Measurements from ENCODE around the gene SLC7A6. TPM values are rescaled to one million over a fixed set of nuclear protein-coding genes. Genes with fewer than 3 reads are reported as not detected.

The SLC7A6 gene
- total and polyA plus RNA-seq, 2 of the 8 experiments (the other 6 are each of a cell fraction or from before 2014, with no cell fraction given): 28.0 to 37.8 TPM

GRCh38 chr16:68345958-68346635 is 81.8 kb downstream of the SLC7A6 start:
- Histone ChIP-seq H2BK20ac (ENCODE audit: low read length) (no peak overlapping the region), H3K4me1 (replicated peaks in 1 of 4; ENCODE audit: control insufficient read depth in 3 of 4, insufficient read depth in 4 of 4, low read length in 3 of 4) (no peaks in the 10 kb centered on the region), H3K9ac (replicated peaks in 1 of 4; ENCODE audit: extremely low read depth in 1 of 4, low read depth in 3 of 4, low read length in 3 of 4) (no peak overlapping the region), H3K27me3 (replicated peaks in 1 of 4; ENCODE audit: control insufficient read depth in 3 of 4, extremely low read depth in 1 of 4, insufficient read depth in 3 of 4, low read length in 3 of 4) (no peaks in the 10 kb centered on the region; a peak in 1 of 7 replicates), H3K79me2 (ENCODE audit: control insufficient read depth in 1 of 2, insufficient read depth in 2 of 2, low read length in 2 of 2) (no peaks in the 10 kb centered on the region), H2AK5ac (ENCODE audit: low read depth, low read length) (no peak overlapping the region), H4K91ac (replicated peaks; ENCODE audit: insufficient read length, low read length) (no peak overlapping the region), H2BK15ac (ENCODE audit: low read length) (no peak overlapping the region), H3K79me1 (ENCODE audit: low read depth, low read length) (peaks cover 2% of the 10 kb centered on the region; the same call in 1 of the 2 replicates), H3K27ac (ENCODE audit: low read depth, low read length) (no peak overlapping the region), H3K4me3 (ENCODE audit: extremely low read depth in 1 of 4, insufficient read depth in 2 of 4, low read depth in 3 of 4, low read length in 4 of 4) (no peak overlapping the region), H3K4ac (replicated peaks; ENCODE audit: insufficient read length, low read depth, low read length) (no peak overlapping the region), H2BK120ac (replicated peaks; ENCODE audit: low read depth, low read length) (no peak overlapping the region), H4K20me1 (replicated peaks in 1 of 2; ENCODE audit: control insufficient read depth in 1 of 2, insufficient read depth in 2 of 2, low read length in 2 of 2) (peaks cover 0 to 2% of the 10 kb centered on the region in 2 experiments), H3K23ac (ENCODE audit: insufficient read length) (no peak overlapping the region), H3K23me2 (ENCODE audit: low read depth, low read length) (no peaks in the 10 kb centered on the region; the same call in 1 of the 2 replicates), H4K5ac (ENCODE audit: insufficient read length, low read depth, low read length) (no peak overlapping the region), H3K36me3 (ENCODE audit: control insufficient read depth in 2 of 4, insufficient read depth in 4 of 4, low read length in 3 of 4) (peaks cover 4 to 36% (median 15%) of the 10 kb centered on the region in 4 experiments; a peak in 6 of 8 replicates), H3K56ac (replicated peaks; ENCODE audit: insufficient read length, low read depth, low read length) (no peak overlapping the region), H2BK12ac (ENCODE audit: low read depth, low read length) (no peak overlapping the region), H2AFZ (ENCODE audit: low read length) (no peak overlapping the region), H3K18ac (ENCODE audit: extremely low read depth, low read length) (no peak overlapping the region), H3K4me2 (ENCODE audit: insufficient read depth in 1 of 2, low read depth in 2 of 2, low read length in 2 of 2) (no peak overlapping the region), H3K14ac (ENCODE audit: insufficient read length) (no peak overlapping the region), H3K9me3 (ENCODE audit: insufficient read depth in 2 of 2, low read depth in 1 of 2, low read length in 1 of 2) (no peaks in the 10 kb centered on the region), H4K8ac (ENCODE audit: extremely low read depth, insufficient read depth, low read length) (no peak overlapping the region), H2BK5ac (ENCODE audit: low read depth, low read length) (no peak overlapping the region)
- ChIA-PET CTCF (ENCODE audit: partially characterized antibody) (interaction anchor here (1.2 to 2.2 kb wide), 3 partner anchors 10 to 35 kb away, joined by 3 to 5 read pairs (median 5); no protein-coding TSS in a partner anchor), POLR2A (ENCODE audit: partially characterized antibody) (interaction anchor here (0.9 to 1.2 kb wide), 2 partner anchors 10 to 15 kb away, joined by 3 read pairs; no protein-coding TSS in a partner anchor)
- FAIRE-seq (no peak), DNase-seq (ENCODE audit: low read depth in 1 of 2, low spot score in 2 of 2) (no peak)
- TF ChIP-seq, protein P1, sequence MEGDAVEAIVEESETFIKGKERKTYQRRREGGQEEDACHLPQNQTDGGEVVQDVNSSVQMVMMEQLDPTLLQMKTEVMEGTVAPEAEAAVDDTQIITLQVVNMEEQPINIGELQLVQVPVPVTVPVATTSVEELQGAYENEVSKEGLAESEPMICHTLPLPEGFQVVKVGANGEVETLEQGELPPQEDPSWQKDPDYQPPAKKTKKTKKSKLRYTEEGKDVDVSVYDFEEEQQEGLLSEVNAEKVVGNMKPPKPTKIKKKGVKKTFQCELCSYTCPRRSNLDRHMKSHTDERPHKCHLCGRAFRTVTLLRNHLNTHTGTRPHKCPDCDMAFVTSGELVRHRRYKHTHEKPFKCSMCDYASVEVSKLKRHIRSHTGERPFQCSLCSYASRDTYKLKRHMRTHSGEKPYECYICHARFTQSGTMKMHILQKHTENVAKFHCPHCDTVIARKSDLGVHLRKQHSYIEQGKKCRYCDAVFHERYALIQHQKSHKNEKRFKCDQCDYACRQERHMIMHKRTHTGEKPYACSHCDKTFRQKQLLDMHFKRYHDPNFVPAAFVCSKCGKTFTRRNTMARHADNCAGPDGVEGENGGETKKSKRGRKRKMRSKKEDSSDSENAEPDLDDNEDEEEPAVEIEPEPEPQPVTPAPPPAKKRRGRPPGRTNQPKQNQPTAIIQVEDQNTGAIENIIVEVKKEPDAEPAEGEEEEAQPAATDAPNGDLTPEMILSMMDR (IDR thresholded peaks at IDR 0.05; ENCODE audit: control extremely low read depth in 1 of 3, insufficient read depth in 1 of 3, low read depth in 1 of 3, low read length in 3 of 3): peak in 1 of 3 experiments; percentile 11; a peak in 1 of 4 replicates
- 0 out of 4 replicates have a peak, but pooled peaks of 1 of the 2 experiments have one; percentile 10 for TF ChIP-seq RAD21 (IDR thresholded peaks at IDR 0.05 in 1 of 2, conservative IDR thresholded peaks at IDR 0.05 in 1 of 2; ENCODE audit: low read depth in 2 of 2, low read length in 2 of 2)
- TF ChIP-seq CTBP2 (IDR thresholded peaks at IDR 0.05; ENCODE audit: borderline replicate concordance, insufficient read depth, insufficient read length, low read length): no peak
- 92% methylated on average over 16 of the region's 16 CpGs; no CpG with 5 or more reads in 1 of the 2 experiments for WGBS, 2 experiments (ENCODE audit: extremely low coverage in 1 of 2, insufficient coverage in 1 of 2, insufficient read length in 1 of 2, insufficient replicate concordance in 2 of 2, low coverage in 1 of 2, low lambda C conversion rate in 2 of 2, missing lambda C conversion rate in 1 of 2)
